Measurements from ENCODE around the gene TSC2. TPM values are rescaled to one million over a fixed set of nuclear protein-coding genes. Genes with fewer than 3 reads are reported as not detected.

Gene TSC2
- polyA plus RNA-seq, 1 donor from 2014 or later: 69.2 TPM

DNA sequence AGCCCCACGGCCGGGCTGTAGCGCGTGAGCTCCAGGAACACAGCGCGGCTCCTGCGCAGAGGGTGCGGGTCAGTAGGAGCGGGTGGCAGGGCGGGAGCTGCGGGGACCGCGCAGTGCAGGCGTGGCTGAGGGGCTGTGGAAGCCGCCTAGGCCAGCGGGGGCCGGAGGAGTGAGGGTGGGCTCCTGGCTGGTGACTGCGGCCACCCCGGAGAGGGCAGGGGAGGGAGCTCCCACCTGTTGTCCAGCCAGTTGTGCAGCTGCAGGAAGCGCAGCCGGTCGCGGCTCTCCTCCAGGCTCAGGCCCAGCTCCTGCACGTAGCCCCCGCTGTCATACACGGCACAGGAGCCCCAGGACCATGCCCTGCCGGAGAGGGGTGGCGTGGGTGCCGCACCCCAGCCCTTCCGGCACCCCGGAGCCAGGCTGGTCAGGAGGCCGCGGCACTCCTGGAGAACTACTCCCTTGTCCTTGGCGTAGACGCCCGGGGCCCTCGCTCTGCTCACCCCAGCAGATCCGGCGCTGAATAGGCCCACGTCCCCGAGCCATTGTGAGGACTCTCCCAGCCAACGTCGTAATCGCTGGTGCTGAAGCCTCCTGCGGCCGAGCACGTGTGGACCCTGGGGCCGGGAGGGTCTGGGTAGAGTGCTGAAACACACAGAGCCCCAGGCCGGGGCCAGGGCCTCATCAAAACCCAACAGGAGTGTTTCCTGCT is 43.9 kb downstream of the TSC2 start:
- Histone ChIP-seq H3K27me3 (ENCODE audit: insufficient read depth, low read depth, low read length) (no peaks in the 10 kb centered on the region), H3K9me3 (ENCODE audit: low read length) (no peaks in the 10 kb centered on the region), H3K9me2 (ENCODE audit: insufficient read depth, low read length) (no peaks in the 10 kb centered on the region), H3K4me2 (ENCODE audit: low read length) (no peak overlapping the region), H3K27ac (ENCODE audit: low read length) (no peak overlapping the region), H3F3A (ENCODE audit: insufficient read depth, low read length, poor library complexity, severe bottlenecking) (no peaks in the 10 kb centered on the region), H3K79me2 (replicated peaks; ENCODE audit: insufficient read depth, low read length) (no peaks in the 10 kb centered on the region), H3K4me3 (ENCODE audit: low read length) (no peak overlapping the region), H4K20me1 (ENCODE audit: insufficient read depth) (no peaks in the 10 kb centered on the region), H3K9ac (ENCODE audit: low read length) (no peak overlapping the region), H2AFZ (ENCODE audit: low read depth, low read length) (no peak overlapping the region), H3K36me3 (ENCODE audit: insufficient read depth, low read length) (no peaks in the 10 kb centered on the region)
- TF ChIP-seq EP300 (conservative IDR thresholded peaks at IDR 0.05; ENCODE audit: poor library complexity, severe bottlenecking) (no peak), POLR2AphosphoS5 (IDR thresholded peaks at IDR 0.05) (peak; percentile 2)

DNA sequence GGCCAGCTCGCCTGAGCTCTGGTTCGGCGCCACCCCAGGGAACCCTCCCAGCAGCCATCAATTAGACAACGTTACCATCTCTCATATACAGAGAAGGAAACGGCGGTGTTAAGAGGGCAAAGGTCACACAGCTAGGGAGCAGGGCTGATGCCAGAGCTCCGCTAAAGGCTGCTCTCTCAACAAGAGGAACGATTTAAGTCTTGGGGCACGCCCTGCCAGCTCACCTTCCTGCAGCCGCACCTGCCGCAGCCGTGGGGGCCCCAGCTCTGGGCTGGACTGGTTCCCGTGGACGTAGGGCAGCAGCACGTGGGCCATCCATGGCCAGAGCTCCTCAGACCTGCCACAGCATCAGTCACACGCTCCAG is 44.5 kb downstream of the TSC2 start:
- no peak overlapping the region for H3K9ac ChIP-seq (ENCODE audit: low read length)
- no peaks in the 10 kb centered on the region for H3K79me2 ChIP-seq (replicated peaks; ENCODE audit: insufficient read depth, low read length)
- no peaks in the 10 kb centered on the region for H4K20me1 ChIP-seq (ENCODE audit: insufficient read depth)
- no peaks in the 10 kb centered on the region for H3K9me2 ChIP-seq (ENCODE audit: insufficient read depth, low read length)
- no peaks in the 10 kb centered on the region for H3K27me3 ChIP-seq (ENCODE audit: insufficient read depth, low read depth, low read length)
- no peak overlapping the region for H3K4me2 ChIP-seq (ENCODE audit: low read length)
- no peak overlapping the region for H3K27ac ChIP-seq (ENCODE audit: low read length)
- no peaks in the 10 kb centered on the region for H3K9me3 ChIP-seq (ENCODE audit: low read length)
- no peak overlapping the region for H3K4me3 ChIP-seq (ENCODE audit: low read length)
- no peaks in the 10 kb centered on the region for H3F3A ChIP-seq (ENCODE audit: insufficient read depth, low read length, poor library complexity, severe bottlenecking)
- no peak for TF ChIP-seq SMC3 (conservative IDR thresholded peaks at IDR 0.05; ENCODE audit: poor library complexity)
- TF ChIP-seq CTCF (IDR thresholded peaks at IDR 0.05; ENCODE audit: poor library complexity, severe bottlenecking): no peak
- TF ChIP-seq EZH2 (IDR thresholded peaks at IDR 0.05; ENCODE audit: borderline replicate concordance, insufficient read depth, low read length, poor library complexity, severe bottlenecking): no peak
- no peak overlapping the region for H2AFZ ChIP-seq (ENCODE audit: low read depth, low read length)
- no peaks in the 10 kb centered on the region for H3K36me3 ChIP-seq (ENCODE audit: insufficient read depth, low read length)

DNA sequence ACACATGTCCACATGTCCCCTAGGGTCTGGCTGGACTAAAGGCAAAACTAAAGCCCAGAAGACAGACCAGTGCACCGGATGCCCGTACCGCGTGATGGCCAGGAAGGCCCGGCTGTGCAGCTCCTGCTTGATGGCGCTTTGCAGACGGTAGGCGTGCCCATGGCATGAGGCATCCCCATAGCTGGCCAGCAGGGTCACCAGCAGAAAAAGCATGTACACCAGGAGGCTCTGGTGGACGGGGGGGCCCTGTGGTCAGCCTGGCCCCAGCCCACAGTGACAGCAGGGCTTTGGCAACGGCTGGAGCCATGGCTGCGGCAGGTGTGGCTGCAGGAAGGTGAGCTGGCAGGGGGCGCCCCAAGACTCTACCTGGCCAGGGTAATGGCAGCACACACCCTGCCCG is 45.1 kb downstream of the TSC2 start:
- no peak overlapping the region for H3K9ac ChIP-seq (ENCODE audit: low read length)
- H3K4me3 ChIP-seq (ENCODE audit: low read length): no peak overlapping the region
- TF ChIP-seq SMC3 (conservative IDR thresholded peaks at IDR 0.05; ENCODE audit: poor library complexity) (no peak), POLR2AphosphoS5 (IDR thresholded peaks at IDR 0.05) (no peak), EP300 (conservative IDR thresholded peaks at IDR 0.05; ENCODE audit: poor library complexity, severe bottlenecking) (no peak), EZH2 (IDR thresholded peaks at IDR 0.05; ENCODE audit: borderline replicate concordance, insufficient read depth, low read length, poor library complexity, severe bottlenecking) (no peak), MXI1 (conservative IDR thresholded peaks at IDR 0.05; ENCODE audit: poor library complexity, severe bottlenecking) (no peak)
- no peaks in the 10 kb centered on the region for H3K36me3 ChIP-seq (ENCODE audit: insufficient read depth, low read length)
- H3F3A ChIP-seq (ENCODE audit: insufficient read depth, low read length, poor library complexity, severe bottlenecking): no peaks in the 10 kb centered on the region
- no peaks in the 10 kb centered on the region for H3K79me2 ChIP-seq (replicated peaks; ENCODE audit: insufficient read depth, low read length)
- no peak overlapping the region for H2AFZ ChIP-seq (ENCODE audit: low read depth, low read length)
- H3K27me3 ChIP-seq (ENCODE audit: insufficient read depth, low read depth, low read length): no peaks in the 10 kb centered on the region
- H3K9me3 ChIP-seq (ENCODE audit: low read length): no peaks in the 10 kb centered on the region
- H3K4me2 ChIP-seq (ENCODE audit: low read length): no peak overlapping the region
- no peak overlapping the region for H3K27ac ChIP-seq (ENCODE audit: low read length)
- no peaks in the 10 kb centered on the region for H3K9me2 ChIP-seq (ENCODE audit: insufficient read depth, low read length)
- no peaks in the 10 kb centered on the region for H4K20me1 ChIP-seq (ENCODE audit: insufficient read depth)

- no peaks in the 10 kb centered on the region for H3K9me3 ChIP-seq (ENCODE audit: low read length)
- H3K27me3 ChIP-seq (ENCODE audit: insufficient read depth, low read depth, low read length): no peaks in the 10 kb centered on the region
- no peak overlapping the region for H3K9ac ChIP-seq (ENCODE audit: low read length)
- H3K4me3 ChIP-seq (ENCODE audit: low read length): no peak overlapping the region
- no peak overlapping the region for H2AFZ ChIP-seq (ENCODE audit: low read depth, low read length)
- H3F3A ChIP-seq (ENCODE audit: insufficient read depth, low read length, poor library complexity, severe bottlenecking): no peaks in the 10 kb centered on the region
- no peak overlapping the region for H3K27ac ChIP-seq (ENCODE audit: low read length)
- no peaks in the 10 kb centered on the region for H3K36me3 ChIP-seq (ENCODE audit: insufficient read depth, low read length)
- no peaks in the 10 kb centered on the region for H3K79me2 ChIP-seq (replicated peaks; ENCODE audit: insufficient read depth, low read length)
- no peaks in the 10 kb centered on the region for H4K20me1 ChIP-seq (ENCODE audit: insufficient read depth)
- H3K4me2 ChIP-seq (ENCODE audit: low read length): no peak overlapping the region
- H3K9me2 ChIP-seq (ENCODE audit: insufficient read depth, low read length): no peaks in the 10 kb centered on the region
- TF ChIP-seq EZH2 (IDR thresholded peaks at IDR 0.05; ENCODE audit: borderline replicate concordance, insufficient read depth, low read length, poor library complexity, severe bottlenecking) (no peak), SMC3 (conservative IDR thresholded peaks at IDR 0.05; ENCODE audit: poor library complexity) (no peak), POLR2AphosphoS5 (IDR thresholded peaks at IDR 0.05) (no peak), MXI1 (conservative IDR thresholded peaks at IDR 0.05; ENCODE audit: poor library complexity, severe bottlenecking) (no peak), EP300 (conservative IDR thresholded peaks at IDR 0.05; ENCODE audit: poor library complexity, severe bottlenecking) (no peak), CTCF (IDR thresholded peaks at IDR 0.05; ENCODE audit: poor library complexity, severe bottlenecking) (no peak), RAD21 (conservative IDR thresholded peaks at IDR 0.05) (no peak)
- TF ChIP-seq, protein P1, sequence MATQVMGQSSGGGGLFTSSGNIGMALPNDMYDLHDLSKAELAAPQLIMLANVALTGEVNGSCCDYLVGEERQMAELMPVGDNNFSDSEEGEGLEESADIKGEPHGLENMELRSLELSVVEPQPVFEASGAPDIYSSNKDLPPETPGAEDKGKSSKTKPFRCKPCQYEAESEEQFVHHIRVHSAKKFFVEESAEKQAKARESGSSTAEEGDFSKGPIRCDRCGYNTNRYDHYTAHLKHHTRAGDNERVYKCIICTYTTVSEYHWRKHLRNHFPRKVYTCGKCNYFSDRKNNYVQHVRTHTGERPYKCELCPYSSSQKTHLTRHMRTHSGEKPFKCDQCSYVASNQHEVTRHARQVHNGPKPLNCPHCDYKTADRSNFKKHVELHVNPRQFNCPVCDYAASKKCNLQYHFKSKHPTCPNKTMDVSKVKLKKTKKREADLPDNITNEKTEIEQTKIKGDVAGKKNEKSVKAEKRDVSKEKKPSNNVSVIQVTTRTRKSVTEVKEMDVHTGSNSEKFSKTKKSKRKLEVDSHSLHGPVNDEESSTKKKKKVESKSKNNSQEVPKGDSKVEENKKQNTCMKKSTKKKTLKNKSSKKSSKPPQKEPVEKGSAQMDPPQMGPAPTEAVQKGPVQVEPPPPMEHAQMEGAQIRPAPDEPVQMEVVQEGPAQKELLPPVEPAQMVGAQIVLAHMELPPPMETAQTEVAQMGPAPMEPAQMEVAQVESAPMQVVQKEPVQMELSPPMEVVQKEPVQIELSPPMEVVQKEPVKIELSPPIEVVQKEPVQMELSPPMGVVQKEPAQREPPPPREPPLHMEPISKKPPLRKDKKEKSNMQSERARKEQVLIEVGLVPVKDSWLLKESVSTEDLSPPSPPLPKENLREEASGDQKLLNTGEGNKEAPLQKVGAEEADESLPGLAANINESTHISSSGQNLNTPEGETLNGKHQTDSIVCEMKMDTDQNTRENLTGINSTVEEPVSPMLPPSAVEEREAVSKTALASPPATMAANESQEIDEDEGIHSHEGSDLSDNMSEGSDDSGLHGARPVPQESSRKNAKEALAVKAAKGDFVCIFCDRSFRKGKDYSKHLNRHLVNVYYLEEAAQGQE (IDR thresholded peaks at IDR 0.05; ENCODE audit: borderline replicate concordance): no peak
These were observed 46.0 kb downstream of the TSC2 start for GRCh38 chr16:2093793-2094192.
